Measurements from ENCODE around the gene ZBTB46.

DNA sequence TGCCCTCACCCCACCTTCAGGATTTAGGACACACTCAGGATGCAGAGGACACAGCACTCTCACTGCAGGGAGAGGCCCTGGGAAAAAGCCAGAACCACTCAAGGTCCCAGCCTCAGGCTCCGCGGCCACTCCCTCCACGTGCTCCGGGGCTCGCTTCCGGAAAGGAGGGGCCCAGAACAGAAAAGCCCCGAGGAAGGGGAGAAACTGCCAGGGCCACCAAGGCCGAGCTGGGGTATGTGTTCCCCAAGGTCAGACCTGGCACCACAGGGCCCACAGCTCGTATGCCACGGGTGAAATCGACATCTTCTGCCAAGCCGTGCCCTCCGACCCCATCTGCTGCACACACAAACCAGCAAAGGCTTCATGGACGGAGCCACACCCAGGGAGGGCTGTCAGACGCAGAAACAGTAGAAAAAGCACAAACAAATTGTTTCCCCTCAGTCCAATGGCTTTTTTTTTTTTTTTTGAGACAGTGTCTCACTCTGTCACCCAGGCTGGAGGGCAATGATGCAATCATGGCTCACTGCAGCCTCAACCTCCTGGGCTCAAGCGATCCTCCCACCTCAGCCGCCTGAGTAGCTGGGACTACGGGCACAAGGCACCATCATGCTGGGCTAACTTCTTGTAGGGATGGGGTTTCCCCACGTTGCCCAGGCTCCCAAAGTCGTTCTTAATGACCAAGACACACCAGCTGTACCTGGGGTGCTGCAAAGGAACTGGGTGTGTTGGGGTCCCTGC lies 58.1 kb downstream of the ZBTB46 start:
- TF ChIP-seq, protein P1, sequence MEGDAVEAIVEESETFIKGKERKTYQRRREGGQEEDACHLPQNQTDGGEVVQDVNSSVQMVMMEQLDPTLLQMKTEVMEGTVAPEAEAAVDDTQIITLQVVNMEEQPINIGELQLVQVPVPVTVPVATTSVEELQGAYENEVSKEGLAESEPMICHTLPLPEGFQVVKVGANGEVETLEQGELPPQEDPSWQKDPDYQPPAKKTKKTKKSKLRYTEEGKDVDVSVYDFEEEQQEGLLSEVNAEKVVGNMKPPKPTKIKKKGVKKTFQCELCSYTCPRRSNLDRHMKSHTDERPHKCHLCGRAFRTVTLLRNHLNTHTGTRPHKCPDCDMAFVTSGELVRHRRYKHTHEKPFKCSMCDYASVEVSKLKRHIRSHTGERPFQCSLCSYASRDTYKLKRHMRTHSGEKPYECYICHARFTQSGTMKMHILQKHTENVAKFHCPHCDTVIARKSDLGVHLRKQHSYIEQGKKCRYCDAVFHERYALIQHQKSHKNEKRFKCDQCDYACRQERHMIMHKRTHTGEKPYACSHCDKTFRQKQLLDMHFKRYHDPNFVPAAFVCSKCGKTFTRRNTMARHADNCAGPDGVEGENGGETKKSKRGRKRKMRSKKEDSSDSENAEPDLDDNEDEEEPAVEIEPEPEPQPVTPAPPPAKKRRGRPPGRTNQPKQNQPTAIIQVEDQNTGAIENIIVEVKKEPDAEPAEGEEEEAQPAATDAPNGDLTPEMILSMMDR (IDR thresholded peaks at IDR 0.05; ENCODE audit: insufficient read depth, low read length, poor library complexity, severe bottlenecking) = no peak
- TF ChIP-seq EZH2phosphoT487 (conservative IDR thresholded peaks at IDR 0.05; ENCODE audit: low read length) = no peak

All from SU-DHL-6 (cell line).